Gastroesophageal sphincter (tissue), 3 donors: ENCODE results near the gene SH3PXD2A.

Experiments
- EP300 ChIP-seq: sonication (generic); formaldehyde crosslinking; IDR thresholded peaks from one replicate; pipeline ENCODE4 v1.6.1; 2017; ENCODE audit warnings: antibody characterized with exemption, mild to moderate bottlenecking
- POLR2A ChIP-seq, 2 donors: fragments of 450-650 bp; IDR thresholded peaks; one replicate each; pipeline ENCODE4 v1.6.1; 2017; ENCODE audit warnings: antibody characterized with exemption in 2 of 2, mild to moderate bottlenecking in 2 of 2, moderate library complexity in 1 of 2
- POLR2AphosphoS5 ChIP-seq: sonication (generic); formaldehyde crosslinking; IDR thresholded peaks from one replicate; pipeline ENCODE4 v1.6.1; 2017; ENCODE audit warnings: antibody characterized with exemption
- TF ChIP-seq, protein P1 (sequence below), 4 experiments: fragments of 200-600 bp in 2 of 4; fragments of 450-650 bp in 2 of 4; sonication (generic) in 1 of 4; IDR thresholded peaks; one replicate each; pipeline ENCODE4 v1.5.1; 2017 to 2019; ENCODE audit warnings: antibody characterized with exemption in 4 of 4, mild to moderate bottlenecking in 2 of 4, moderate library complexity in 2 of 4

DNA sequence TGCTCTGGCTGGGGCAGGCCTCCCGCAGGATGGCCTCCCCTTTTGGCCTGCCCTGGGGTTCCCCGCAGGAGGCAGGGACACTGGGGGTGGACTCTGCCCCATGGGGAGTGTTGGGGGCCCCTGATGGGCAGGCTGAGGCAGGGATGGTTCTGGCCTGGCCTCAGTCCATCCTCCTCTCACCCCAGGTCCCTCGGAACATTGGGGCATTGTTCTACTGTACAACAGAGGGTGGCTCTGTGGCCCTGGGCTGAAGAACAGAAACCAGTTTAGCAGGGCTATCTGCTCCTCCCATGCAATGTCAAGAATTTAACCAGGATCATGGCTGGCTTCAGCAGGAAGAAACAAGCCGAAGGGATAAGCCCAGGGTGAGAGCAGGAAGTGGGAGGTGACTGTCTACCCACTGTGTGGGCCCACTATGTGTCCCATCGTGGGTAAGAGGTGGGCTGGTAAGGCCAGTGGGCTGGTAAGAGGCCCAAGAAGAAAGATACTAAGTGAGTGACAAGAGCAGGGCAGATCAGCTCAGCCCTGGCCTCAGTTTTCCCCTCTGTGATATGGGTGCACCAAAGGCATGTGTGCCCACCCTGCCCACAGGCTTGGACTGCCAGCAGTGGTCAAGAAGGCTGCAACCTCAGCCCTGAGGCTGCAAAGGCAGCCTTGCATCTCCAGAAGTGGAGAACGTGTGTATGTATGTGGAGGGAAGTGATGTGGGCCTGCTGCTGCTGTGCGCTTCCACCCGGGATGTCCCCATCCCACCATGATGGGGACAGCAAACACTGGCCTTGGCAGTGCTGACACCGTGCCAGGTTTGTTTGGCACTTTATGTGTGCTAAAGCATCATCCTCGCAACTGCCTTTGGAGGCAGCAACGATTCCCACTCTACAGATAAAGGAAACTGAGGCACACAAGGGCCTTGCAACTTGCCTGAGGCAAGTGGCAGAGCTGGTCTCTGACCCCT lies 138.9 kb downstream of the SH3PXD2A start:
- TF ChIP-seq, protein P1, sequence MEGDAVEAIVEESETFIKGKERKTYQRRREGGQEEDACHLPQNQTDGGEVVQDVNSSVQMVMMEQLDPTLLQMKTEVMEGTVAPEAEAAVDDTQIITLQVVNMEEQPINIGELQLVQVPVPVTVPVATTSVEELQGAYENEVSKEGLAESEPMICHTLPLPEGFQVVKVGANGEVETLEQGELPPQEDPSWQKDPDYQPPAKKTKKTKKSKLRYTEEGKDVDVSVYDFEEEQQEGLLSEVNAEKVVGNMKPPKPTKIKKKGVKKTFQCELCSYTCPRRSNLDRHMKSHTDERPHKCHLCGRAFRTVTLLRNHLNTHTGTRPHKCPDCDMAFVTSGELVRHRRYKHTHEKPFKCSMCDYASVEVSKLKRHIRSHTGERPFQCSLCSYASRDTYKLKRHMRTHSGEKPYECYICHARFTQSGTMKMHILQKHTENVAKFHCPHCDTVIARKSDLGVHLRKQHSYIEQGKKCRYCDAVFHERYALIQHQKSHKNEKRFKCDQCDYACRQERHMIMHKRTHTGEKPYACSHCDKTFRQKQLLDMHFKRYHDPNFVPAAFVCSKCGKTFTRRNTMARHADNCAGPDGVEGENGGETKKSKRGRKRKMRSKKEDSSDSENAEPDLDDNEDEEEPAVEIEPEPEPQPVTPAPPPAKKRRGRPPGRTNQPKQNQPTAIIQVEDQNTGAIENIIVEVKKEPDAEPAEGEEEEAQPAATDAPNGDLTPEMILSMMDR (IDR thresholded peaks at IDR 0.05), result no peak
- TF ChIP-seq POLR2AphosphoS5 (no peak), EP300 (no peak), POLR2A (IDR thresholded peaks at IDR 0.05) (no peak)
